Lung (tissue), 12 donors: ENCODE data around the gene KLHL25. TPM values are rescaled to one million over a fixed set of nuclear protein-coding genes. Genes with fewer than 3 reads are reported as not detected.

Experiments used
- ATAC-seq: fragments of 200-7000 bp; cut with Tn5 transposase; one replicate; pipeline ENCODE4 v1.9.1; 2020; ENCODE audit warnings: moderate number of reproducible peaks; ENCODE audit not compliant: insufficient read depth, low FRiP score
- DNase-seq, 3 donors: peaks; one replicate each; pipeline ENCODE4 v3.0.0-alpha.2; 2013 to 2017
- H3K27ac ChIP-seq, 2 donors: one replicate each; pipeline ENCODE4 v1.5.1; 2013; ENCODE audit warnings: mild to moderate bottlenecking in 2 of 2, moderate library complexity in 2 of 2, control low read depth in 1 of 2, inconsistent platforms in 1 of 2, low read depth in 1 of 2, low read length in 1 of 2
- H3K27me3 ChIP-seq, 3 donors: one replicate each; pipeline ENCODE4 v1.5.1; 2013; ENCODE audit warnings: low read length in 2 of 3; ENCODE audit not compliant: control insufficient read depth in 3 of 3, insufficient read depth in 3 of 3
- H3K36me3 ChIP-seq, 4 donors: one replicate each; pipeline ENCODE4 v1.5.1; 2013; ENCODE audit warnings: low read length in 4 of 4, mild to moderate bottlenecking in 1 of 4, moderate library complexity in 1 of 4; ENCODE audit not compliant: control insufficient read depth in 4 of 4, insufficient read depth in 4 of 4
- H3K4me1 ChIP-seq, 5 donors: one replicate each; pipeline ENCODE4 v1.5.1; 2013; ENCODE audit warnings: low read length in 5 of 5, mild to moderate bottlenecking in 2 of 5, moderate library complexity in 1 of 5; ENCODE audit not compliant: control insufficient read depth in 5 of 5, insufficient read depth in 5 of 5
- H3K4me3 ChIP-seq: one replicate; pipeline ENCODE4 v1.5.1; 2013; ENCODE audit warnings: mild to moderate bottlenecking, control low read depth, moderate library complexity
- H3K9ac ChIP-seq, 2 donors: one replicate each; pipeline ENCODE4 v1.5.1; 2013; ENCODE audit warnings: low read length in 2 of 2, control low read depth in 1 of 2; ENCODE audit not compliant: insufficient read depth in 1 of 2
- H3K9me3 ChIP-seq, 4 donors: one replicate each; pipeline ENCODE4 v1.5.1; 2013; ENCODE audit warnings: low read length in 3 of 4, mild to moderate bottlenecking in 1 of 4, moderate library complexity in 1 of 4; ENCODE audit not compliant: control insufficient read depth in 4 of 4, insufficient read depth in 3 of 4
- WGBS, 2 donors: extraction: QIAGEN DNeasy Blood & Tissue Kit; methylation state at CpG; one replicate each; pipeline ENCODE4 v1.1.7; 2013; 5-methylcytosine and 5-hydroxymethylcytosine counted together
- polyA plus RNA-seq, 2 donors: library from polyadenylated mRNA; stranded (reverse); fragments of 200-250 nt; gene quantifications; one replicate each; pipeline ENCODE4 v1.2.1, GENCODE V29; 2013
- total RNA-seq, 2 donors: library from RNA; depleted of rRNA in 1 of 2; stranded (reverse); fragments of >200 nt in 1 of 2; gene quantifications; one replicate each; pipeline ENCODE4 v1.2.1, GENCODE V29; 2014 to 2021
- TF ChIP-seq, protein P1 (sequence below): IDR thresholded peaks from 2 replicates; pipeline ENCODE4 v1.5.1; 2012; ENCODE audit warnings: mild to moderate bottlenecking; ENCODE audit errors: control extremely low read depth, extremely low read depth
- donor health status: control.
- donor health status: control.
- donor health status: Bipolar disorder and iron deficiency.
- donor health status: healthy.
- donor health status: DM: yes; HTN: yes; CAD: no.

Gene KLHL25
- total and polyA plus RNA-seq, 4 donors: 3.0 to 9.2 (median 7.1) TPM

DNA sequence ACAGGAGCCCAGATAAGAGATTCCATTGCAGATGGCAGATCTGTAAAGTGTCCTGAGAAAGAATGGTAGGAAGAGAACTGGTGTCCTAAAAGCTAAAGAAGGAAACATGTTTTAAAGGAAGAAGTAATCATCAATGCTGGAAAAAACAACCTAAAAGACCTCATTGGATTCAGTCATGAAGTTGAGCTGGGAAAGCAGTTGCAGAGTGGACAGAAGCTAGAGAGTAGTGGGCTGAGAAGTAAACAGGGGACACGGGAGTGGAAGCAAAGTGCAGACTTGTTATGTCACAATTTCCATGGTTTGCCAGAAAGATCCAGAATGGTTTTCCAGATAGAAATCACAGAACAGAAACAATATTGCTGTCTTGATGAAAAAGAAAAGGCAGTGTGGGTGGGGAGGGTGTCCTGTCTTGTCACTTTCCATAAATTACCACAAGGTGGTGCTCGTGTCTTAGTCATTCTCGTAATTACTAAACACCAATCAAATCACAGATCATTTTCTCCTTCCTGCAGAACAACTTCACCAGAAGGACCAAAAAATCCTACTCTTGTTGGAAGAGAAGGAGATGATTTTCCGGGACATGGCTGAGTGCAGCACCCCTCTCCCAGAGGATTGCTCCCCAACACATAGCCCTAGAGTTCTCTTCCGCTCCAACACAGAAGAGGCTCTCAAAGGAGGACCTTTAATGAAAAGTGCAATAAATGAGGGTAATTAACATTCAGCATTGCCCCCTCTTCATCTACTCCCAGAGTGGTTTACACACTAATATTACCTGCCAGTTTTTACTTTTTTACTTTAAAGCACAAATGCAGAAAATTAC lies 64.5 kb downstream of the KLHL25 start:
- H3K4me3 ChIP-seq: no peak overlapping the region
- WGBS, 2 donors: 42 to 45% methylated on average over 5 of the region's 5 CpGs
- H3K27me3 ChIP-seq: no peaks in the 10 kb centered on the region
- peak; percentile 54 to 88 (median 83) for DNase-seq
- no peak overlapping the region for H3K27ac ChIP-seq
- no peak overlapping the region for H3K9ac ChIP-seq
- H3K9me3 ChIP-seq: peaks cover 0 to 5% (median 1%) of the 10 kb centered on the region in 4 donors
- peak; percentile 60 for ATAC-seq
- H3K36me3 ChIP-seq: peaks cover 30 to 71% (median 52%) of the 10 kb centered on the region in 4 donors
- peaks cover 0 to 3% (median 1%) of the 10 kb centered on the region in 5 donors for H3K4me1 ChIP-seq
- TF ChIP-seq, protein P1, sequence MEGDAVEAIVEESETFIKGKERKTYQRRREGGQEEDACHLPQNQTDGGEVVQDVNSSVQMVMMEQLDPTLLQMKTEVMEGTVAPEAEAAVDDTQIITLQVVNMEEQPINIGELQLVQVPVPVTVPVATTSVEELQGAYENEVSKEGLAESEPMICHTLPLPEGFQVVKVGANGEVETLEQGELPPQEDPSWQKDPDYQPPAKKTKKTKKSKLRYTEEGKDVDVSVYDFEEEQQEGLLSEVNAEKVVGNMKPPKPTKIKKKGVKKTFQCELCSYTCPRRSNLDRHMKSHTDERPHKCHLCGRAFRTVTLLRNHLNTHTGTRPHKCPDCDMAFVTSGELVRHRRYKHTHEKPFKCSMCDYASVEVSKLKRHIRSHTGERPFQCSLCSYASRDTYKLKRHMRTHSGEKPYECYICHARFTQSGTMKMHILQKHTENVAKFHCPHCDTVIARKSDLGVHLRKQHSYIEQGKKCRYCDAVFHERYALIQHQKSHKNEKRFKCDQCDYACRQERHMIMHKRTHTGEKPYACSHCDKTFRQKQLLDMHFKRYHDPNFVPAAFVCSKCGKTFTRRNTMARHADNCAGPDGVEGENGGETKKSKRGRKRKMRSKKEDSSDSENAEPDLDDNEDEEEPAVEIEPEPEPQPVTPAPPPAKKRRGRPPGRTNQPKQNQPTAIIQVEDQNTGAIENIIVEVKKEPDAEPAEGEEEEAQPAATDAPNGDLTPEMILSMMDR: peak; percentile 73

DNA sequence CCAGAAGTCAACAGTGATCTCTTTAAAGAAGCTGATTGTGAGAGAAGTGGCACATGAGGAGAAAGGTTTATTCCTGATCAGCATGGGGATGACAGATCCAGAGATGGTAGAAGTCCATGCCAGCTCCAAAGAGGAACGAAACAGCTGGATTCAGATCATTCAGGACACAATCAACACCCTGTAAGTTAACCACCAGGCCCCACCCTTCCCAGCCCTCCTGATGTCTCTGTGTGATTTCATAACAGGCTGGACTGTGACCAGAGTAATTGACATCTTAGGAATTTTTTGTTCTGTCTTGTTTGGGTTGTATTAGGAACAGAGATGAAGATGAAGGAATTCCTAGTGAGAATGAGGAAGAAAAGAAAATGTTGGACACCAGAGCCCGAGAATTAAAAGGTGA lies 67.7 kb downstream of the KLHL25 start:
- Histone ChIP-seq H3K4me1 (peaks cover 0 to 9% (median 3%) of the 10 kb centered on the region in 5 donors), H3K27ac (peak overlapping the region; percentile 68 to 71), H3K27me3 (no peaks in the 10 kb centered on the region), H3K9me3 (no peaks in the 10 kb centered on the region), H3K36me3 (peaks cover 37 to 59% (median 45%) of the 10 kb centered on the region in 4 donors), H3K4me3 (no peak overlapping the region), H3K9ac (no peak overlapping the region)
- WGBS, 2 donors: 76 to 89% methylated on average over 2 of the region's 2 CpGs
- TF ChIP-seq, protein P1: no peak
- ATAC-seq (no peak), DNase-seq (no peak)

DNA sequence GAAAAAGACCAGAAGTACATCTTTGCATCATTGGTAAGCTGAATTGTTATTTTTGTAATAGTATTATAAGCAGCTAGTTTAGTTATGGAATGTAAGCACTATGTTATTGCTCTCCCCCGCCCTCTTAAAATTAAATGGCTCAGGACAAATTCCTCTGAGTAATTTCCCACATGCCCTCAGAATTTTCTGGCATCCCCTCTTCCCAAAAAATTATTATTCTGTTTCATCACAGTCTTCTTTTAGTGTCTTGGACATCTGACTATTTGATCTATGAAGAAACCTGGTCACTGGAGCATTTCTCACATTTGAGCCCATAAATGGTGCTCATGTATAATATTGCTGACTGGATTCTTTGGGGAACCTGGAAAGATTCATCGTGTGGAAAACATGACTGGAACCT lies 68.3 kb downstream of the KLHL25 start:
- no peak for ATAC-seq
- H3K4me1 ChIP-seq: peaks cover 0 to 15% (median 3%) of the 10 kb centered on the region in 5 donors
- 80 to 89% methylated on average over 2 of the region's 2 CpGs for WGBS, 2 donors

More for the DNA sequence above, 68.3 kb downstream of the KLHL25 start:
- TF ChIP-seq, protein P1: no peak
- Histone ChIP-seq H3K9me3 (no peaks in the 10 kb centered on the region), H3K27ac (peak overlapping the region in 1 of 2 donors; percentile 77), H3K9ac (no peak overlapping the region), H3K4me3 (no peak overlapping the region), H3K36me3 (peaks cover 39 to 58% (median 43%) of the 10 kb centered on the region in 4 donors), H3K27me3 (no peaks in the 10 kb centered on the region)
- DNase-seq: no peak
